Activated T-helper 9 cell treated with anti-CD3 and anti-CD28 coated beads, Interleukin-2, amount 50 U/mL, for 16 hours (primary cell): ENCODE results near the gene MCM5.
"Not testable (repeated sequence)": the region's sequence is repeated elsewhere in the genome, so short reads cannot be mapped to it uniquely, and the experiment has no call there.

Experiments
- DNase-seq: peaks from one replicate; pipeline ENCODE4 v3.0.0-alpha.2; 2020; ENCODE audit warnings: low read depth

The MCM5 gene

DNA sequence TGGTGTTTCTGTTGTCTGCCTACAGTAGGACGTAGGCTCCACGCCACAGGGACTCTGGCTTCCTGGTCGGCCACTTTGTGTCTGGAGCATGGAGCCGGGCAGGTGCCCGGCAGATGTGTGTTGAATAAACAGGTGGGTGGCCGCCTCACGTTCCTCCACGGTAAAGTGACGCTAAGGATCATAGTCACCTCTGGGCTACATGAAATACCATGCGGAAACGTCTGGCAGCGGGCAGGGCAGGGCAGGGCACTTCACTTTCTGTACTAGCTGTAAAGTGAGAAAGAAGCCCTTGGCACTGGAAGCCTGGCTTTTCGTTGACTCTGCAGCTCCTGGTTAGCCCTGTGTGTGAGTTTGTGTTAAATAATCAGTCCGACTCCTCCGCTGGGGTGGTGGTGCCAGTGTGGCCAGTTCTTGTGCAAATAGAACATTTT, 52.4 kb downstream of the MCM5 start:
- no peak for DNase-seq

DNA sequence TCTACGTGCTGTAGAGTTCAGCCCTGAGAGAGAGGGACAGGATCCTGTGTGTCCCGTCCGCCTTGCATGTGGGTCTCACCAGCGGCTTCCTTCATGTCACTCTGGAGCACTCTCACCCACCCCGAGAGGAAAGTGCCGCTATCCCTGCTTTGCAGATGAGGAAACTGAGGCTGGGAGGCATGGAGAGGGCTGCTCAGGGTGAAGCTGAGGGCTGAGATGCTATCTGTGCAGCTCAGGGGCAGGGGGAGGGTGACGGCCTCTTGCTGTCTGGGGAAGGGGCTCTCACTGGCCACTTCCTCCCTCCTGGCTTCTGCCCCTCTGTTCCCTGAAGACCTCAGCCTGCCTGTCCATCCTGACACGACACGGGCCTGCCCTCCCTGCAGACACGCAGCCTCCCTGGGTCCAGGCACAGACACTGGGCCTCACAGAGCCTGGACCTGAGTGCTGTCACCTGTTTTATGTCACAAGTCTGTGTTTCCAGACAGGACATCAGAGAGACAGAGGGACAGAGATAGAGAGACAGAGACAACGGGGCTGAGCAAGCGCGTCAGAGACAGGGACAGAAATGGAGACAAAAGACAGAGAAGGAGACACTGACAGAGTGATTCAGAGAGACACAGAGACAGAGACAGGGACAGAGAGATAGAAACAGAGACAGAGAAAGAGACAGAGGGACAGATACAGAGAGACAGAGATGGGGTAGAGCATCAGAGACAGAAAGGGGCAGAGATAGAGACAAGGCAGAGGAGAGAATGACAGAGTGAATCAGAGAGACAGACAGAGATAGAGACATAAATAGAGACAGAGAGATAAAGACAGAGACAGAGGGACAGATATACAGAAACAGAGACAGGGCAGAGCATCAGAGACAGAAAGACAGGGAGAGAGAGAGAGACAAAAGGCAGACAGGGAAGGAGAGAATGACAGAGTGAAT, 53.1 kb downstream of the MCM5 start:
- DNase-seq: no peak

DNA sequence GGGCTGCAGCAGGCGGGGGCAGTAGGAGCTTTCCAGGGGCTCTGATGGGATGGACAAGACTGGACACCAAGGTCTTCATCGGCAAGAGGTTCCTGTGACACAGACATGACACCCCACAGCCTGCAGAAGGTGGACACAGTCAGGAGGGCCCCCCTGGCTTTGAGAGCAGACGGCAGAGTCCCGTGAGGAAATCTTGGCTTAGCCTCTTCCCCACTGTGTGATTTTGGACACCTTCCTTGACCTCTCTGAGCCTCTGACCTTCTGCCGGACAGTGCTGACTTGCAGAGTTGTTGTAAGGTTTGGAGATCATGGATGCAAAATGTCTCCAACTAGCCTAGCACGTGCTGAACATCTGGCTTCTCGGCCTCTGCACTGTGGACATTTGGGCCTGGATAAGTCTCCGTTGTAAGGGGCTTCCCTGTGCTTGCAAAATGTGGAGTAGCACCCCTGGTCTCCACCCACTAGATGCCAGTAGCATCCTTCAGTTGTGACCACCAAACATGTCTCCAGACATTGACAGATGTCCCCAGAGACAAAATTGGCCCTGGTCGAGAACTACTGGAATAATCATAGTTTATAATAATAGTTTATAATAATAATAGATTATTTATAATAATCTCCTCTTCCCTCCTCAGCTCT, 54.6 kb downstream of the MCM5 start:
- DNase-seq: no peak

DNA sequence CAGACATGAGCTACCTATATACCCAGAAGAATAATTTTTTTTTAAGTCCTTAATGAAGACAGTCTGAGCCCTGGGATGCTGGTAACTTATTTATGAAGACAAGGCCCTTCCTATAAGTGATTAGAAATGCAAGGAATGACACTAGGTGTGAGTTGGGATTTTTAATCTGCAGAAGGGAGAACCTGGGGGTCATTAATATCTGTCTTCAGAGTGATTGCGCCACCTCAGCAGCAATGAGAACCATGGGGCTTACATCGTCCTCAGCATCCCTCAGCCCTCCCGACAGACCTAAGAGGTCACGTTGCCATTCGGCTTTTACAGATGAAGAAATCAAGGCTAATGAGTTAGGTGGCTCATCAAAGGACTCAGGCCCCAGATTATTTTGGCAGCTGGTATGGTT, 55.6 kb downstream of the MCM5 start:
- DNase-seq: no peak

DNA sequence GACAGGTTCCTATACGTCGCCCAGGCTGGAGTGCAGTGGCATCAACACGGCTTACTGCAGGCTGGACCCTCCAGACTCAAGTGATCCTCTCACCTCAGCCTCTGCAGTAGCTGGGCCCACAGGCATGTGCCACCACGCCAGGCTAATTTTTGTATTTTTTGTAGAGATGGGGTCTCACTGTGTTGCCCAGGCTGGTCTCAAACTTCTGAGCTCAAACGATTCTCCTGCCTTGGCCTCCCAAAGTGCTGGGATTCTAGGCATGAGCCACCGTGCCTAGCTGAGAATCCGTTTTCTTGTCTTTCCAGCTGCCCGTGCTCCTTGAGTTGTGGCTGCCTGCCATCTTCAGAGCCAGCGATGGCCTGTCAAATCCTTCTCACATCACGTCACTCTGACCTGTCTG, 56.8 kb downstream of the MCM5 start:
- DNase-seq: no peak

DNA sequence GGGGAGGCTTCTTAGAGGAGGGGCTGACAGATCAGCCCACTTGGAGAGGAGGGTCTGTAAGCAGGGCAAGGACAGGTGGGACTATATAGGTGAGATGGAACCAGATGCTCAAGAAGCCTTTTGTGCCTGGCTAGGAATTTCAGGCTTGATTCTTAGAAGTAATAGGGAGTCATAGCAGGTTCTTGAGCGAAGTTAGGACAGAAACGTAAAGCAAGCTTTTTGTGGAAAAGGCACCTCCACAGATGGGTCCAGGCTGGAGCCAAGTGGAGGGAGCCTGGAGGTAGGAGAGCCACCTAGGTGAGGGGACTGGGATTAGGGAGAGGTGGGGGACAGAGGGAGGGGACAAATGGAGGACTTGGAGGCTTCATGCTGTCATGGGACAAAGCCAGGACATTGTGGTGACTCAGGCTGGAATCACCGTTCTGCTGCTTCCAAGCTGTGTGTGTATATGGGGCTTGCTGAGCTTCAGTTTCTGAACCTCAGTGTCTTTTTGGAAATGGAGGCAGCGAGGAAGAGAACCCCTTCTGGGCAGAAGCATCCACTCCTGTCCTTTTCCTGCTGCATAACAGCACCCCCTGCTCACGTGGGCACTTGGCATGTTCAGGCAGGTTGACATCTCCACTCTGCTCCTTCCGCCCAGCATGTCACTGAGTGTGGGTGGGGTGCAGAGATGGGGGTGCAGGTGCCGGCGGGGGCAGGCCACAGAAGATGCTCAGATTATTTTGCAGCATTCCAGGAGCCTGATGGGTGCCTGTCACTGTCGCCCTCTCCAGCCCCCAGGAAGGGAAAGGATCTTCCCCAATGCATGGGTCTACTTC, 58.0 kb downstream of the MCM5 start:
- DNase-seq: no peak

DNA sequence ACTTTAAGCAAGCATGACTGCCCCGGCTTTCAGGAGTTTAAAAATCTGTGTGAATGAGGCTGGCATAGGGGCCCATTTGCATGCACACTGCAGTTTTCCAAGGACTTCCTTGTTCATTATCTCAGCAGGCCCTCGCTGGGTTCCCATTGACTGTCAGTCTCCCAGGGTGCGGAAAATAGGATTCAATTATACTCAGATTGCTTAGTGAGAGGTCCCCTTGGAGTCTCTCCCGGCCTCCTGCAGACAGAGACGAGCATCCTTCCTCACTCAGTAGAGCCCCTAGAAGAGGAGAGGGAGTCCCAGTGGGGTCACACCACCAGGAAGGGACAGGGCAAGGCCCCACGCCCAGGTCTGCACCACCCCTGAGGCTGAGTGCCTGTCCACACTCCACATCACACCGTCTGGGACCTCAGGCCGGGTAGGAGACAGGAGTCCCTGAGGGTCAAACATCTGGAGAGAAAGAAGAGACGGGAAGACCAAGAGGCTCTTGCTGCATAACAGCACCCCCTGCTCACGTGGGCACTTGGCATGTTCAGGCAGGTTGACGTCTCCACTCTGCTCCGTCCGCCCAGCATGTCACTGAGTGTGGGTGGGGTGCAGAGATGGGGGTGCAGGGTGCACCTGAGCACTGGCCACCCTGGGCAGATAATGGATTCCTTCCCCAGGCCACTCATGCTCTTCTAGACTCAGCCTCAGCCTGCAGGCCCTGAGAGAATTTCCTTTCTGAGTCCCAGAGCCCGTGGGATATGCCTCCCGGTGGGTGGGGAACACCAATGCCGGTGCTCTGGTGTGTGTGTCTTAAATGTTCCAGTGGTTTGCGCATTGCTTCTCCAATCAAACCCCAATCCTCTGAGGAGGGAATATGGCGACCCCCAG, 58.8 kb downstream of the MCM5 start:
- DNase-seq: no peak

DNA sequence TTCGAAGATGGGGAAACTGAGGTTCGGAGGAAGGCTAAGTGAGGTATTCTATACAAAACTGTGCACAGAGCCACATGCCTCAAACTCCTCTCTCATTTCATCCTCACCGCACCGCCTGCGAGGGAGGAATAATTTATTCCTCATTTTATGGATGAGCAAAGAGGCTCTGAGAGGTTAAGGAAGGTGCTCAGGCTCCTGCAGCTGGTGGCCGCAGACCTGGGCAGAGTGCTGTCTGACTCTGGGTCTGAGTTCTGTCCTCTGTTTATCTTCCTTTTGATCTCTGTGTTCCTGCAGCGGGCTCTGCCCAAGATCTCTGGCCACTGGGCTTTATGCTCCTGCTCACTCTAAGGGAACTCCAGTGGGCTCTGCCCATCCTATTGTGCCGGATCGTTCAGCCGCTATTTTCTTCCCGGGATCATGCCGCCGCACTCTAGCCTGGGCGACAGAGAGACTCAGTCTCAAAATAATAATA, 59.5 kb downstream of the MCM5 start:
- no peak for DNase-seq

DNA sequence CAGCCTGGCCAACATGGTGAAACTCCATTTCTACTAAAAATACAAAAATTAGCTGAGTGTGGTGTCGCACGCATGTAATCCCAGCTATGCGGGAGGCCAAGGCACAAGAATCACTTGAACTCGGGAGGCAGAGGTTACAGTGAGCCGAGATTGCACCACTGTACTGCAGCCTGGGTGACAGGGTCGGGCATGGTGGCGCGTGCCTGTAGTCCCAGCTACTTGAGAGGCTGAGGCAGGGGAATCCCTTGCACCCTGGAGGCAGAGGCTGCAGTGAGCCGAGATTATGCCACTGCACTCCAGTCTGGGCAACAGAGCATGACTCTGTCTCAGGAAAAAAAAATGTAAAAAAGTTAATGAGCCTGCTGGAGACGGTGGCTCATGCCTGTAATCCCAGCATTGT, 60.0 kb downstream of the MCM5 start:
- not testable (repeated sequence) for DNase-seq

DNA sequence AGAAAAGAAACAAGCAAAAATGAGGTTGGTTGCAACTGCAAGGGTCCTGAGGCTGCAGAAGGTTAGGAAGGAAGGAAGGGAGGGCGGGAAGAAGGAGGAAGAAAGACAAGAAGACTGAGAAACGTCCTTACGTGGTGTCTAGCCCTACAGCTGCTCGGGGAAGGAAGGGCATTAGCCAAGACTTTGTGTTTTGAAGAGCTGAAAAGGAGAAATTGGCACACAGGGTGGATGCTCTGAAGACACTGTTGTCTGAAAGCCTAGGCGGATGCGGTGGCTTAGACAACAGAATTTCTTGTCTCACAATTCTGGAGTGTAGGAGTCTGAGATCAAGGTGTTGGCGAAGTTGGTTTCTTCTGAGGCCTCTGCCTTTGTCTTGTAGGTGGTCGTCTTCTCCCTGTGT, 60.7 kb downstream of the MCM5 start:
- DNase-seq: no peak

DNA sequence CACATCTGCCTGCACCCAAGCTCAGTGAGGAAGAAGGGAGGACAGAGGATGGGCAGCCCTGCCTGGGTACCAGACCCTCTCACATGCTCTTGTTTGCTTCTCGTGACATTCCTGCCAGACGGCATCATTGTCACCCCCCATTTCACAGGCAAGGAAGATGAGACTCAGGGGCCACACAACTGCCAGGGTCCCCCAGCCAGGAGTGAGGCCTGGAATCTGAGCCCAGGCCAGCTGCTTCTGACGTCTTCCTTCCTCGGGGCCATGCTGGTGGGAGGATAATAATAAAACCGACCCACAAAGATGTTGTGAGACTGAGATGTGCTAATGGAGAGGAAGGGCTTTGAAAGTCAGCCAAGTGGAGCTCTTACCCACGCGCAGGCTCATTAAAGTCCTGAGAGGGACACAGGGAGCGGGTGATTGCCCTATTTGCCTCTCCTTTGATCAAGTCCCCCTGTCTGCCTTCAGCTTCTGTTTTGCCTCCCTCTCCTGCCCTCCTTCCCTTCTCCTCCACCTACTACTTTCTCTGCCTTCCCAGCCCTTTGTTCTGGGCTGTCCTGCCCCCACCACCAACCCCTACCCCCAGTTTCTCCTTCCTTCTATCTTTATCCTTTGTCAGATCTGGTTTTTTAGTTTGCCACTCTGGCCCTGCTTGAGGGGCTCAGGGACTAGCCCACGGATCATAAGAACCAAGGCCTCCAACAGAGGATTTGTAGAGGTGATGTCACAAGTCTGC, 62.7 kb downstream of the MCM5 start:
- no peak for DNase-seq

DNA sequence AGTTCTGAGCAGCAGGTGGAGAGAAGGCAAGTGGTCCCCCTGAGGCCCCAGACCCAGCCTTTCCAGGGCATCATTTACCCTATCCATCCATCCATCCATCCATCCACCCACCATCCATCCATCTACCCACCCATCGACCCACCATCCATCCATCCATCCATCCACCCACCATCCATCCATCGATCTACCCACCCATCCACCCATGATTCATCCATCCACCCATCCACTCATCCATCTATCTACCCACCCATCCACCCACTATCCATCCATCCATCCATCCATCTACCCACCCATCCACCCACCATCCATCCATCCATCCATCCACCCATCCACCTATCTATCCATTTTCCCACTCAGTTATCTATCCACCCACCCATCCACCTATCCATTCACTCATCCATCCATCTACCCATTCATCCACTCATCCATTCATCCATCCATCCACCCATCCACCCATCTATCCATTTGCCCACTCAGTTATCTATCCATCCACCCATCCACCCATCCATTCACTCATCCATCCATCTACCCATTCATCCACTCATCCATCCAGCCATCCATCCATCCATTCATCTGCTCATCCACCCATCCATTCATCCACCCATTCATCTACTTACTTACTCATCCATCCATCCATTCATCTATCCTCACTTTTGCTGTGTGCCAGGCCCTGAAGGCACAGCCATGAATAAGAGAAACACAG, 63.4 kb downstream of the MCM5 start:
- DNase-seq: no peak

DNA sequence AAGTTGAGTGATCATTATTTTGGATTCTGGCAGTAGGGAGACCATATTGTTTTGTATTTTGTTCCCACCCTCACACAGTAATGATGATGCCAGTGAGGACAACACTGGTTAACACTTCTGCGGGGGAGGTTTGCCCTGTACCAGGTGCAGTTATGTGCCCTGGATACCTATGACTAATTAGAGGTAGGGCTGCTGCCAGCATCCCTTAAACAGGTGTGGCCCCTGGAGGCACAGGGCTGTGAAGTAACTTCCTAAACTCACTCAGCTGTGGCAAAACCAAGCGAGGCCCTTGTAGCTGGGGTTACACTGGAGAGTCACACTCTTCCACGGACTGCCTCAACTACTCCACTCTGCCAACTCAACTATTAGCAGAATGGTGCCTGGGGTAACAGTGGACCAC, 64.5 kb downstream of the MCM5 start:
- no peak for DNase-seq

DNA sequence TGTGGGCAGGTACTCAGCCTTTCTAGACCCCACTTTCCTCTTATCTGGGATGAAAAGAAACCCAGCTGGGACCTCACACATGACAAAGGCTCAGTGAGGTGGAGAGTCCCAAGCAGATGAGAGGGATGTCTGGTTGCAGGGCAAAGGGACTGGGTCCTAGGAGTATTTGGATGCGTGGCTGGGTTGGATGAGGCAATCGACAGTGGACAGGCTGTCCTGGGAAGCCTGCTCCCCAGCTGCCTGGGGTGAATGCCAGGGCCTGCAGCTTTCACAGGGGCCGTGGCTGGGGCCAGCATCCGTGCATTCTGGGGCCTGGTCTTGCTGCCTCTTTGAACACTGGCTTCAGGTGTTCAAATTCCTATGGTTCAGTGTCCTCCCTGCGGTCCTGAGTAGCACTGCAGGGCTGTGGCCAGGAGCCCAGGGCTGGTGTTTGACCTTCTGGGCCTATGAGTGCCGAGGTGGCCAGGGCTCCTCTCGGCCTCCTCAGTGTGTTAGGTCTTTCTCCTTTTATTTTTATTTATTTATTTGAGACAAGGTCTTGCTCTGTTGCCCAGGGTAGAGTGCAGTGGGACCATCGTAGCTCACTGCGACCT, 65.3 kb downstream of the MCM5 start:
- no peak for DNase-seq

DNA sequence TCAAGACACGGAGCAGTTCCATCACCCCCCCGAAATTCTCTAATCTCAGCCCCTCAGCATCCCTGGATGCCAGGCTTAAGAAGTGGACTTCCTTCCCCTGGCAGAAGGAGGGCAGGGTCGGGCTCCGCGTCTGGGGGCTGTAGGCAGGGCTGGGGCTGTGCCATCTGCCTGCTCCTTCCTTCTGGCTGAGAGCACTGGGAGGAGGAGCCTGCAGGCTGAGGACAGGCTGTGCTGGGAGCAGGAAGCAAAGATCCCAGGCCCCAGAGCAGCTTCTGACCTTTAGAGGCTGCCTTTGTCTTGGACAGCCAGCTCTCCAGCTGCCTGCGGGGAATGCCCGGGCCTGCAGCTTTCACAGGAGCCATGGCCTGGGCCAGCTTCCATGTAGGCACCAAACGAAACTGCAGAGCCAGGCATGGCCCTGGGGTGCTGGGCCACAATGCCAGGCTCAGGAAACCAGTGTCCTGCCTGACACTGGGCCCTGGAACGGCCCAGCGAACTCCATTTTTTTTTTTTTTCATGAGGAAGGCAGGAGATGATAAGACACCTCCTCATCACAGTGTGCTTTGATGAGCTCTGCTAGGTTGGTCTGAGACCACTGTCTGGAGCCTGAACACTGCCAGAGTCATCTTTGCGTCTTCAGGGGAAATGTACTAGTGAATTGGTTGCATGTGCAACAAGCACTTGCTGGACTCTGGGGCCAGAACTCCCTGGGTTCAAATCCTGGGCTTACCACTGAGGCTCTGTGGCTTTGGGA, 67.9 kb downstream of the MCM5 start:
- no peak for DNase-seq

DNA sequence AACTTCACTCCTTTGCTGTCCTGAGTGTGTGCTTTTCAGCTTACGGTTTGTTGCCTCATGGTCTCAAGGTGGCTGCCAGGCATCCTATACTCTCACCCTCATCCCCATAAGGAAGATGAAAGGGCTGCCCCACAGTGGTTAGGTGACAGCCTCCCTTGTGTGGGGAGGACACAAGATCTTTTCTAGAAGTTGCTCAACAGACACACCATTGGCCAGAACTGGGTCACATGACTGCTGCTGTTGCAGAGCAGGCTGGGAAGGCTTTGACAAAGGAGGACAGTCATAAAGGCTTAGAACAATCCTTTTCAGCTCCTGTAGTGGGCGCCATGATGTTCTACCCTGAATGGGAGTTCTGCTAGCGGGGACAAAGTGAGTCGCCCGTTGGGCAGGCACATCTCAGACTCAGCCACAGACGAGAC, 71.0 kb downstream of the MCM5 start:
- no peak for DNase-seq

DNA sequence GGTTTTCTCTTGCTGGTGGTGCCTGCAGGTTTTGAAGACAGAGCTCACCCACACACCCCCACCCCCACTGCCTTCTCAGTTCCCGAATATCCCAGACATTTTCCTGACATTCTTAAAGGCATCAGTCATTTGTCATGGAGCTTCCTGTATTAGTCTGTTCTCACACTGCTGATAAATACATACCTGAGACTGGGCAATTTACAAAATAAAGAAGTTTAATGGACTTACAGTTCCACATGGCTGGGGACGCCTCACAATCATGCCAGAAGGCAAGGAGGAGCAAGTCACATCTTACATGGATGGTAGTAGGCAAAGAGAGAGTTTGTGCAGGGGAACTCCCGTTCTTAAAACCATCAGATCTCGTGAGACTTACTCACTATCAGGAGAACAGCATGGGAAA, 71.6 kb downstream of the MCM5 start:
- not testable (repeated sequence) for DNase-seq

DNA sequence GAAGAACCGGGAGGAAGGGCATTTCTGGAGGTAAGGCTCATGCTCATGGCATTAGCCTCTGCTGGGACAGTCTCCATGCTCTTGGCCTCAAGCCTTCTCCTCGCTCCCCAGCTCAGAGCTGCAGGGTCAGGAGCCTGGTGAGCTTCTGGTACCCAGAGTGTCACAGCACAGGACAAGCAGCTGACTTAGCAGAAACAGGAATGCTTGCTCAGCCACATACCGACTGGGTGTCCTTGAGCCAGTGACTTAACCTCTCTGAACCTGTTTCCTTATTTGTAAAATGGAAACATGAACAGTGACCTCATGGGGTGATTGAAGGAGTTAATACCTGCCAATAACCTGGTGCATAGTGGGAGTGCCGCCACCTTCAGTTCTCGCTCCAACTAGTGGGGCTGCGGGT, 72.5 kb downstream of the MCM5 start:
- no peak for DNase-seq

DNA sequence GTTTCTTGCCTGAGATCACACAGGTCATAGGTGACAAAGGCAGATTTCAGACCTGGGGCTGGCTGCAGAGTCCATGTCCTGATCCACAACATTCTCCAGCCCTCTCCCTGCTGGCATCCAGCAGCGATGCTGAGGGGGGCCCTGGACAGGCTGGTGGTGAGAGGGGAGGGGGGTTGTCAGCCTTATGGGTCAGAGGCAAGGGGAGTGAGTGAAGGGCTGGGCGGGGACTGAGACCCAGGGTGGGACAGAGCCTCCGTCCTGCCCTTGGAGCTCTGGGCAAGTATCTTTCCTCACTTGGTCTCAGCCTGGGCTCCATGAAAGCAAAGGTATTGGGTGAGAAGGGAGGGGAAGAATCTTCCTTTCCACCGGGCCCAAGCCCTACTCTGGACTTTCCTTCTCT, 74.0 kb downstream of the MCM5 start:
- no peak for DNase-seq
